GM12878 (cell line): ENCODE results near the gene FERMT1. TPM values are rescaled to one million over a fixed set of nuclear protein-coding genes. Genes with fewer than 3 reads are reported as not detected.

Experiments
- ATAC-seq: fragments of 200-7000 bp; cut with Tn5 transposase; 3 replicates; pipeline ENCODE4 v1.9.1; 2020; ENCODE audit warnings: mild to moderate bottlenecking, moderate library complexity
- BruUV-seq: library from RNA; stranded (reverse); fragments of 400-500 nt; replicated peaks from 2 replicates; lab custom pipeline; 2021; lab: Mats Ljungman, UMichigan
- CTCF ChIA-PET: fragments of 300-600 bp; sonication (Branson Sonifier 250); formaldehyde crosslinking; extraction: SDS; loops from one replicate; lab custom pipeline; 2021; ENCODE audit warnings: inconsistent platforms; lab: Yijun Ruan, JAX
- POLR2A ChIA-PET: fragments of 350-600 bp; formaldehyde crosslinking; extraction: SDS; loops from one replicate; lab custom pipeline; 2021; ENCODE audit warnings: inconsistent platforms; lab: Charles Lee
- RAD21 ChIA-PET: fragments of 300-600 bp; sonication (Branson Sonifier 250); formaldehyde crosslinking; loops from one replicate; lab custom pipeline; 2023; ENCODE audit warnings: antibody characterized with exemption; ENCODE audit not compliant: unreplicated experiment; lab: Charles Lee
- SMC1A ChIA-PET: fragments of 300-600 bp; sonication (Branson Sonifier 250); formaldehyde crosslinking; loops from one replicate; lab custom pipeline; 2023; ENCODE audit not compliant: unreplicated experiment, uncharacterized antibody; lab: Charles Lee
- DNase-seq: peaks from one replicate; pipeline ENCODE4 v3.0.0-alpha.2; 2011; ENCODE audit warnings: low read depth, low spot score
- FAIRE-seq: peaks from 3 replicates; lab custom pipeline; 2011; peaks lifted over from hg19 to GRCh38; lab: Jason Lieb, UNC
- H2AFZ ChIP-seq: 2 replicates; pipeline ENCODE4 v1.6.0; 2011; ENCODE audit warnings: low read depth, low read length, control low read depth; ENCODE audit not compliant: control insufficient read depth
- H3K27ac ChIP-seq: 2 replicates; pipeline ENCODE4 v1.5.1; 2011; ENCODE audit warnings: control low read depth; ENCODE audit not compliant: control insufficient read depth, insufficient read depth
- H3K27me3 ChIP-seq, 2 experiments: replicated peaks in 1 of 2; 2 replicates each; pipeline versions ENCODE4 v1.6.0 to v1.6.1; 2011; ENCODE audit warnings: low read length in 1 of 2; ENCODE audit not compliant: control insufficient read depth in 2 of 2, insufficient read depth in 2 of 2
- H3K36me3 ChIP-seq, 2 experiments: 2 replicates each; pipeline ENCODE4 v1.5.1; 2011; ENCODE audit warnings: low read length in 1 of 2; ENCODE audit not compliant: control insufficient read depth in 2 of 2, insufficient read depth in 2 of 2
- H3K4me1 ChIP-seq: 2 replicates; pipeline ENCODE4 v1.6.1; 2011; ENCODE audit warnings: mild to moderate bottlenecking, low read length, moderate library complexity, mixed read lengths; ENCODE audit not compliant: control insufficient read depth, insufficient read depth
- H3K4me2 ChIP-seq: 2 replicates; pipeline ENCODE4 v1.6.0; 2011; ENCODE audit warnings: control low read depth; ENCODE audit not compliant: control insufficient read depth, insufficient read depth
- H3K4me3 ChIP-seq: fragments of 200-600 bp; sonication (generic); 2 replicates; pipeline ENCODE4 v1.5.1; 2016
- H3K79me2 ChIP-seq: 2 replicates; pipeline ENCODE4 v1.6.0; 2011; ENCODE audit warnings: low read length; ENCODE audit not compliant: control insufficient read depth, insufficient read depth
- H3K9ac ChIP-seq: 2 replicates; pipeline ENCODE4 v1.8.0; 2011; ENCODE audit warnings: low read length, control low read depth, mixed read lengths; ENCODE audit not compliant: control insufficient read depth, insufficient read depth
- H3K9me3 ChIP-seq: replicated peaks from 3 replicates; pipeline ENCODE4 v1.5.1; 2011; ENCODE audit warnings: mild to moderate bottlenecking, low read length; ENCODE audit not compliant: control insufficient read depth, insufficient read depth
- H4K20me1 ChIP-seq: 2 replicates; pipeline ENCODE4 v1.6.0; 2011; ENCODE audit not compliant: control insufficient read depth, insufficient read depth
- EGR1 ChIP-seq, 2 experiments: IDR thresholded peaks; 1 replicate in 1 of 2; 2 replicates in 1 of 2; pipeline ENCODE4 v1.6.1; 2011 to 2012; ENCODE audit warnings: low read depth in 2 of 2, low read length in 2 of 2, borderline replicate concordance in 1 of 2, mild to moderate bottlenecking in 1 of 2, moderate library complexity in 1 of 2
- IRF4 ChIP-seq: IDR thresholded peaks from 2 replicates; pipeline ENCODE4 v1.6.1; 2011; ENCODE audit warnings: low read depth, low read length
- MTA2 ChIP-seq: fragments of 450-650 bp; IDR thresholded peaks from 2 replicates; pipeline ENCODE4 v1.6.1; 2016; ENCODE audit warnings: low read depth, mild to moderate bottlenecking, moderate library complexity
- NR2C1 ChIP-seq: fragments of 450-650 bp; IDR thresholded peaks from 2 replicates; pipeline ENCODE4 v1.6.1; 2017; ENCODE audit warnings: antibody characterized with exemption, mild to moderate bottlenecking, moderate library complexity
- REST ChIP-seq: IDR thresholded peaks from 2 replicates; pipeline ENCODE4 v1.6.1; 2012; ENCODE audit warnings: mild to moderate bottlenecking, low read depth, low read length
- SPI1 ChIP-seq: IDR thresholded peaks from 2 replicates; pipeline ENCODE4 v1.6.1; 2011; ENCODE audit warnings: low read depth, mild to moderate bottlenecking, low read length, moderate library complexity, borderline replicate concordance; ENCODE audit not compliant: insufficient read depth
- SREBF2 ChIP-seq: IDR thresholded peaks from 2 replicates; pipeline ENCODE4 v1.6.1; 2012; ENCODE audit warnings: mild to moderate bottlenecking, low read length
- TARDBP ChIP-seq: IDR thresholded peaks from 2 replicates; pipeline ENCODE4 v1.6.1; 2016; ENCODE audit warnings: borderline replicate concordance
- TCF12 ChIP-seq: IDR thresholded peaks from 2 replicates; pipeline ENCODE4 v1.6.1; 2011; ENCODE audit warnings: low read depth, mild to moderate bottlenecking, low read length
- ZBTB11 ChIP-seq: fragments of 450-650 bp; formaldehyde crosslinking; IDR thresholded peaks from 2 replicates; pipeline ENCODE4 v1.5.0; 2022; ENCODE audit warnings: mild to moderate bottlenecking, missing genetic modification characterization
- whole genome bisulfite sequencing: methylation state at CpG from one replicate; pipeline ENCODE4 v1.1.6; 2016; ENCODE audit warnings: low lambda C conversion rate; ENCODE audit not compliant: insufficient replicate concordance, insufficient coverage; ENCODE audit errors: missing lambda C conversion rate; 5-methylcytosine and 5-hydroxymethylcytosine counted together
- in situ Hi-C: fragments of 300-500 bp; cut with MboI; formaldehyde crosslinking; loops from 9 replicates; pipeline ENCODE4 v1.14.3; 2018; ENCODE audit warnings: mixed read lengths
- intact Hi-C: fragments of 100-400 bp; cut with micrococcal nuclease; formaldehyde crosslinking; loops from one replicate; pipeline ENCODE4 v1.14.2; 2022; ENCODE audit not compliant: unreplicated experiment
- polyA plus RNA-seq, 11 experiments: library from polyadenylated mRNA; depleted of rRNA in 4 of 11; unstranded in 6 of 11; stranded (reverse) in 5 of 11; fragments of >200 nt; fragmentation: Nextera tagmentation in 4 of 11; fragmentation: Illumina TruSeq in 1 of 11; extraction: Ambion mirVana in 4 of 11; extraction: Trizol in 1 of 11; gene quantifications; 1 replicate in 1 of 11; 2 replicates in 10 of 11; pipeline versions ENCODE4 v1.2.1 to v1.2.3, GENCODE V29; 2011 to 2016; ENCODE audit warnings: inconsistent platforms in 2 of 11, missing spikeins in 2 of 11, low read depth in 1 of 11
- total RNA-seq, 4 experiments: library from RNA; depleted of rRNA in 3 of 4; stranded (reverse); fragments of >200 nt in 3 of 4; fragmentation: Illumina TruSeq in 1 of 4; extraction: Trizol in 1 of 4; gene quantifications; 2 replicates each; pipeline versions ENCODE4 v1.2.1 to v1.2.3, GENCODE V29; 2013 to 2021

Gene FERMT1
- total and polyA plus RNA-seq, 10 of the 15 experiments (the other 5 are each of a cell fraction or from before 2014, with no cell fraction given): 0.04 to 3.1 (median 0.45) TPM

DNA sequence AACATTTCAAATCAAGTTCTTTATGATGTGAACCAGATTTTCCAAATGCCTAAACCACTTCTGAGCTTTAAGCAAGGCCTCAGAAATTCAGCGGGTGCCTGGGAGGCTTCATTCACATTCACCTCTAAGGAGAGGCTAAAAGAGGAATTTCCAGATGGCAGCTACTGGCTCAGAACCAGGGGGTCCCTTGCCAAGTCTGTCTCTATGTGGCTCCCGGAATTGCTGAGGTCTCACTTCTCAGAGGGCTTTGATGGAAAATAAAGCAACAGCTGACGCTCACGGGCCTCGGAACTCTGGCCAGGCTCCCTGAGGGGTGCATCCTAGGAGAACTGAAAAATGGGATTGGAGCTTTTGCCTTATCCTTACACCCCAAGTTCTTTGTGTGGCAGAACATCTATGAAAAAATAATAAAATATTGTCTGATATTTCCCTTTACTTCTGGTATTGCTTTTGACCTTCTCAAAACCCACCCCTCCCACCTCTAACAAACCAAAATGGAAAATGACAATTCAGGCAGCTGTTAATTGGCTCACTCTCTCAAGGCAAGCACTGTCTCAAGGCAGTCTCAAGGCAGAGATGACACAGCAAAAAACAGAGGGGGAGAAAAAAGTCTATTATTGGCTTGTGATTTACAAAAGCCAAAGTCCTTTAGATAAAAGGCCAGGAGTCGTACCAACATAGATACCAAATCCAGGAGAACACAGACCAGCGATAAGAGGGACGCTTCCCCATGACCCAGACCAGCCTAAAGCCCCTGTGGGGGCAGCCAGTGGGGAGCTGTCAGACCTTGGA is 47.2 kb downstream of the FERMT1 start (continued):
- TF ChIP-seq IRF4 (no peak), MTA2 (no peak), ZBTB11 (CRISPR knock-in tag) (no peak), EGR1 (IDR thresholded peaks at IDR 0.05; ENCODE audit: borderline replicate concordance in 1 of 2, low read depth in 2 of 2, low read length in 2 of 2) (no peak)

- intact Hi-C loops (loop anchor here (10.0 kb wide), 1 partner anchor 290 kb away; no protein-coding TSS in a partner anchor), in situ Hi-C loops (loop anchor here (5.0 kb wide), 1 partner anchor 547 kb away; no protein-coding TSS in a partner anchor)
- RAD21 ChIA-PET: interaction anchor here (1.1 to 1.2 kb wide), 3 partner anchors 66 to 546 kb away, joined by 3 to 7 read pairs (median 4); no protein-coding TSS in a partner anchor
- WGBS: 17% methylated on average over 2 of the region's 2 CpGs
- FAIRE-seq: no peak
- Histone ChIP-seq H3K27ac (no peak overlapping the region), H2AFZ (no peak overlapping the region), H3K4me2 (no peak overlapping the region), H3K9ac (no peak overlapping the region), H3K79me2 (no peaks in the 10 kb centered on the region), H3K36me3 (no peaks in the 10 kb centered on the region), H3K4me3 (no peak overlapping the region), H3K9me3 (no peaks in the 10 kb centered on the region), H3K27me3 (no peaks in the 10 kb centered on the region), H4K20me1 (no peaks in the 10 kb centered on the region), H3K4me1 (no peaks in the 10 kb centered on the region)
- SMC1A ChIA-PET: interaction anchor here (0.8 to 3.0 kb wide), 5 partner anchors 64 to 546 kb away, joined by 3 to 19 read pairs (median 3); no protein-coding TSS in a partner anchor
- DNase-seq: no peak
- BruUV-seq: no TSS peak
- CTCF ChIA-PET: interaction anchor here (0.8 to 4.9 kb wide), 7 partner anchors 9 to 550 kb away, joined by 3 to 44 read pairs (median 4); partner anchors contain the start of gene FERMT1
- no peak for ATAC-seq
- POLR2A ChIA-PET: interaction anchor here (0.7 kb wide), 1 partner anchor 241 kb away, joined by 3 read pairs; no protein-coding TSS in a partner anchor
- TF ChIP-seq TARDBP (no peak), NR2C1 (no peak), SPI1 (no peak), REST (no peak), TCF12 (no peak), SREBF2 (no peak)
Measured at GRCh38 chr20:6074784-6075183, 48.0 kb downstream of the FERMT1 start.
